GM18499 (cell line): Measurements from ENCODE around the gene HLCS.

ENCODE experiments used
- ATAC-seq: cut with Tn5 transposase; IDR thresholded peaks from one replicate; pipeline ENCODE4 v1.9.1; 2021; ENCODE audit warnings: moderate number of reproducible peaks; ENCODE audit not compliant: insufficient read depth, unreplicated experiment

Gene HLCS

GRCh38 chr21:36709868-36710728 lies 256.4 kb downstream of the HLCS start:
- no peak for ATAC-seq

GRCh38 chr21:36709030-36709867 lies 257.2 kb downstream of the HLCS start:
- no peak for ATAC-seq

- no peak for ATAC-seq
Measured at GRCh38 chr21:36708286-36709029, 258.0 kb downstream of the HLCS start.

GRCh38 chr21:36707763-36708285 lies 258.6 kb downstream of the HLCS start:
- ATAC-seq, result no peak

- no peak for ATAC-seq
Measured at GRCh38 chr21:36706951-36707762, 259.3 kb downstream of the HLCS start.

- ATAC-seq, result no peak
Measured at GRCh38 chr21:36706482-36706852, 260.0 kb downstream of the HLCS start.

- ATAC-seq, result no peak
Measured at GRCh38 chr21:36705679-36706481, 260.6 kb downstream of the HLCS start.

- ATAC-seq, result no peak
Measured at GRCh38 chr21:36704958-36705678, 261.4 kb downstream of the HLCS start.

GRCh38 chr21:36704281-36704957 lies 262.1 kb downstream of the HLCS start:
- no peak for ATAC-seq

GRCh38 chr21:36703626-36704280 lies 262.7 kb downstream of the HLCS start:
- no peak for ATAC-seq

- no peak for ATAC-seq
Measured at GRCh38 chr21:36703123-36703522, 263.3 kb downstream of the HLCS start.

- no peak for ATAC-seq
Measured at GRCh38 chr21:36702622-36702968, 263.9 kb downstream of the HLCS start.

GRCh38 chr21:36701756-36702621 lies 264.5 kb downstream of the HLCS start:
- ATAC-seq, result no peak

- ATAC-seq, result no peak
Measured at GRCh38 chr21:36700971-36701755, 265.3 kb downstream of the HLCS start.
